ENCODE results near the gene CDH23.

CDH23 gene

GRCh38 chr10:71467569-71468362, 71.0 kb downstream of the CDH23 start:
- H2AFZ ChIP-seq: no peak overlapping the region
- TF ChIP-seq CTCF (IDR thresholded peaks at IDR 0.05): no peak
- H3K4me2 ChIP-seq (ENCODE audit: low read length): no peak overlapping the region
- H3K4me3 ChIP-seq (ENCODE audit: low read depth, low read length): no peak overlapping the region
- H3K9me3 ChIP-seq (ENCODE audit: control insufficient read depth, low read length): no peaks in the 10 kb centered on the region
- no peaks in the 10 kb centered on the region for H3K79me2 ChIP-seq
- H3K27ac ChIP-seq: no peak overlapping the region
- no peaks in the 10 kb centered on the region for H3K4me1 ChIP-seq
- no peaks in the 10 kb centered on the region for H3K36me3 ChIP-seq (ENCODE audit: control insufficient read depth, insufficient read depth, low read length)
- no peaks in the 10 kb centered on the region for H3K27me3 ChIP-seq (ENCODE audit: control insufficient read depth, insufficient read depth, low read length)
- H3K9ac ChIP-seq: no peak overlapping the region

GRCh38 chr10:71468363-71469094, 71.8 kb downstream of the CDH23 start:
- Histone ChIP-seq H3K9me3 (ENCODE audit: control insufficient read depth, low read length) (no peaks in the 10 kb centered on the region), H2AFZ (no peak overlapping the region), H3K4me2 (ENCODE audit: low read length) (no peak overlapping the region), H3K27me3 (ENCODE audit: control insufficient read depth, insufficient read depth, low read length) (no peaks in the 10 kb centered on the region), H3K4me1 (no peaks in the 10 kb centered on the region), H3K79me2 (no peaks in the 10 kb centered on the region), H3K9ac (no peak overlapping the region), H3K4me3 (ENCODE audit: low read depth, low read length) (no peak overlapping the region), H3K27ac (no peak overlapping the region), H3K36me3 (ENCODE audit: control insufficient read depth, insufficient read depth, low read length) (no peaks in the 10 kb centered on the region)
- TF ChIP-seq CTCF (IDR thresholded peaks at IDR 0.05): no peak

DNA sequence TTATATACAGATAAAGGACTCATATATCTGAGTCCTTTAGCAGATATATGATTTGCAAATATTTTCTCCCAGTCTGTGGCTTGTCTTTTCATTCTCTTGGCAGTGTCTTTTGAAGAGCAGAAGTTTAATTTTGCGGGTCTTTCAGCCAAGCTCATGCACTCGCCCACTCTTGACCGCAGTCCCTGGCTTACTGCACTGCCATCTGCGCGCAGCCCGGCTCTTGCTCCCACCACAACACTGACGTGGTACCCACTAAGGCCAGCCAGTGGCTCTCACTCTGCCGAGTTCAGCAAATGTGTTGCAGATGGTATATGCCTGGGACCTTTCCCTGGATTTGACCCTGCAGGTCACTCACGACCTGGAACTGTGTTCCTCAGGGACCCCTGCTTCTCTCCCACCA, 74.3 kb downstream of the CDH23 start:
- Histone ChIP-seq H3K4me1 (peaks cover 3% of the 10 kb centered on the region), H3K4me3 (ENCODE audit: low read depth, low read length) (no peak overlapping the region), H3K9ac (no peak overlapping the region), H3K9me3 (ENCODE audit: control insufficient read depth, low read length) (no peaks in the 10 kb centered on the region), H3K79me2 (peaks cover 3% of the 10 kb centered on the region), H3K4me2 (ENCODE audit: low read length) (no peak overlapping the region), H3K27ac (no peak overlapping the region), H2AFZ (no peak overlapping the region), H3K27me3 (ENCODE audit: control insufficient read depth, insufficient read depth, low read length) (no peaks in the 10 kb centered on the region), H3K36me3 (ENCODE audit: control insufficient read depth, insufficient read depth, low read length) (no peaks in the 10 kb centered on the region)
- TF ChIP-seq CTCF (IDR thresholded peaks at IDR 0.05): no peak

- no peak overlapping the region for H3K27ac ChIP-seq
- no peak overlapping the region for H2AFZ ChIP-seq
- H3K4me3 ChIP-seq (ENCODE audit: low read depth, low read length): no peak overlapping the region
- peaks cover 3% of the 10 kb centered on the region for H3K4me1 ChIP-seq
- no peaks in the 10 kb centered on the region for H3K9me3 ChIP-seq (ENCODE audit: control insufficient read depth, low read length)
- peaks cover 3% of the 10 kb centered on the region for H3K79me2 ChIP-seq
- H3K36me3 ChIP-seq (ENCODE audit: control insufficient read depth, insufficient read depth, low read length): no peaks in the 10 kb centered on the region
- H3K27me3 ChIP-seq (ENCODE audit: control insufficient read depth, insufficient read depth, low read length): no peaks in the 10 kb centered on the region
- no peak overlapping the region for H3K9ac ChIP-seq
- no peak for TF ChIP-seq CTCF (IDR thresholded peaks at IDR 0.05)
- H3K4me2 ChIP-seq (ENCODE audit: low read length): no peak overlapping the region
Measured at GRCh38 chr10:71471957-71472365, 75.2 kb downstream of the CDH23 start.
